ENCODE measurements around the gene ASS1. TPM values are rescaled to one million over a fixed set of nuclear protein-coding genes. Genes with fewer than 3 reads are reported as not detected.

The ASS1 gene
- total RNA-seq, 1 experiment from 2014 or later, result 83.0 TPM

DNA sequence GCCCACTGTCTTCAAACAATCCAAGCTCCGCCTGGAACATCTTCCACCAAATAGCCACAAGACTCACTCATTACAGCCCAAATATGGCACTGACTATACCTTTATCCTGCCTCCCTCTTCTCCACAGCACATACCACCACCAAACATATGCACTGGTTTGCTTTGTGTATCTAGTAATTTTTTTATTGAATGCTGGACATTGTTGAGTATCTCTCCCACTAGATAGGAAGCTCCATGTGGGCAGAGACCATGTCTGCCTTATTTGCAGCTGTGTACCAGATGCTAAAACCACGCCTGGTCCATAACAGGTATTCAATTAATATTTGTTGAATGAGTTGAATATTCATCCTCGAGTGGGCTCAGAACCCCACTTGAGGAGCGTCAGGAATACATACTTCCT is 67.4 kb downstream of the ASS1 start:
- Histone ChIP-seq H3K79me2 (ENCODE audit: low read length) (no peaks in the 10 kb centered on the region), H2AFZ (ENCODE audit: low read length) (no peak overlapping the region), H3K27me3 (ENCODE audit: low read length) (no peaks in the 10 kb centered on the region), H4K20me1 (ENCODE audit: low read length) (no peaks in the 10 kb centered on the region), H3K9ac (ENCODE audit: low read length) (no peak overlapping the region), H3K27ac (ENCODE audit: low read length) (no peak overlapping the region), H3K4me1 (ENCODE audit: insufficient read depth, low read length) (no peaks in the 10 kb centered on the region), H3F3A (ENCODE audit: low read length, unreplicated experiment) (no peaks in the 10 kb centered on the region), H3K9me2 (replicated peaks; ENCODE audit: low read length) (no peaks in the 10 kb centered on the region), H3K4me2 (ENCODE audit: low read length) (no peak overlapping the region), H3K9me3 (ENCODE audit: low read length) (no peaks in the 10 kb centered on the region), H3K36me3 (ENCODE audit: low read depth, low read length) (no peaks in the 10 kb centered on the region), H3K4me3 (ENCODE audit: low read length) (no peak overlapping the region)
- no peak for DNase-seq
- no peak for TF ChIP-seq EZH2 (IDR thresholded peaks at IDR 0.05; ENCODE audit: low read length, unreplicated experiment)
- no peak for TF ChIP-seq EZH2phosphoT487 (IDR thresholded peaks at IDR 0.05; ENCODE audit: borderline replicate concordance, low read length)
- TF ChIP-seq, protein P1, sequence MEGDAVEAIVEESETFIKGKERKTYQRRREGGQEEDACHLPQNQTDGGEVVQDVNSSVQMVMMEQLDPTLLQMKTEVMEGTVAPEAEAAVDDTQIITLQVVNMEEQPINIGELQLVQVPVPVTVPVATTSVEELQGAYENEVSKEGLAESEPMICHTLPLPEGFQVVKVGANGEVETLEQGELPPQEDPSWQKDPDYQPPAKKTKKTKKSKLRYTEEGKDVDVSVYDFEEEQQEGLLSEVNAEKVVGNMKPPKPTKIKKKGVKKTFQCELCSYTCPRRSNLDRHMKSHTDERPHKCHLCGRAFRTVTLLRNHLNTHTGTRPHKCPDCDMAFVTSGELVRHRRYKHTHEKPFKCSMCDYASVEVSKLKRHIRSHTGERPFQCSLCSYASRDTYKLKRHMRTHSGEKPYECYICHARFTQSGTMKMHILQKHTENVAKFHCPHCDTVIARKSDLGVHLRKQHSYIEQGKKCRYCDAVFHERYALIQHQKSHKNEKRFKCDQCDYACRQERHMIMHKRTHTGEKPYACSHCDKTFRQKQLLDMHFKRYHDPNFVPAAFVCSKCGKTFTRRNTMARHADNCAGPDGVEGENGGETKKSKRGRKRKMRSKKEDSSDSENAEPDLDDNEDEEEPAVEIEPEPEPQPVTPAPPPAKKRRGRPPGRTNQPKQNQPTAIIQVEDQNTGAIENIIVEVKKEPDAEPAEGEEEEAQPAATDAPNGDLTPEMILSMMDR (conservative IDR thresholded peaks at IDR 0.05; ENCODE audit: low read depth, low read length), result no peak
- intact Hi-C loops (cut with micrococcal nuclease), result no loop called here
- POLR2A ChIA-PET (ENCODE audit: unreplicated experiment), result no interaction called here
- ATAC-seq, result no peak
- CTCF ChIA-PET, result no interaction called here
- BruUV-seq (replicated peaks), result no TSS peak

- H3K79me2 ChIP-seq (ENCODE audit: low read length), result no peaks in the 10 kb centered on the region
- no peaks in the 10 kb centered on the region for H3K9me3 ChIP-seq (ENCODE audit: low read length)
- H3K36me3 ChIP-seq (ENCODE audit: low read depth, low read length), result no peaks in the 10 kb centered on the region
- no peaks in the 10 kb centered on the region for H3K27me3 ChIP-seq (ENCODE audit: low read length)
- DNase-seq, result no peak
- CTCF ChIA-PET, result no interaction called here
- POLR2A ChIA-PET (ENCODE audit: unreplicated experiment), result no interaction called here
- no peak for ATAC-seq
- no peaks in the 10 kb centered on the region for H3F3A ChIP-seq (ENCODE audit: low read length, unreplicated experiment)
- no peak overlapping the region for H3K4me2 ChIP-seq (ENCODE audit: low read length)
- H3K9me2 ChIP-seq (replicated peaks; ENCODE audit: low read length), result no peaks in the 10 kb centered on the region
- no peak overlapping the region for H3K9ac ChIP-seq (ENCODE audit: low read length)
- H3K4me3 ChIP-seq (ENCODE audit: low read length), result no peak overlapping the region
- H2AFZ ChIP-seq (ENCODE audit: low read length), result no peak overlapping the region
- no peak overlapping the region for H3K27ac ChIP-seq (ENCODE audit: low read length)
- TF ChIP-seq EZH2phosphoT487 (IDR thresholded peaks at IDR 0.05; ENCODE audit: borderline replicate concordance, low read length) (no peak), EZH2 (IDR thresholded peaks at IDR 0.05; ENCODE audit: low read length, unreplicated experiment) (no peak)
- TF ChIP-seq, protein P1 (conservative IDR thresholded peaks at IDR 0.05; ENCODE audit: low read depth, low read length), result no peak
- BruUV-seq (replicated peaks), result no TSS peak
- H4K20me1 ChIP-seq (ENCODE audit: low read length), result no peaks in the 10 kb centered on the region
- H3K4me1 ChIP-seq (ENCODE audit: insufficient read depth, low read length), result no peaks in the 10 kb centered on the region
- intact Hi-C loops (cut with micrococcal nuclease), result no loop called here
Measured at GRCh38 chr9:130513078-130513477, 68.3 kb downstream of the ASS1 start.

DNA sequence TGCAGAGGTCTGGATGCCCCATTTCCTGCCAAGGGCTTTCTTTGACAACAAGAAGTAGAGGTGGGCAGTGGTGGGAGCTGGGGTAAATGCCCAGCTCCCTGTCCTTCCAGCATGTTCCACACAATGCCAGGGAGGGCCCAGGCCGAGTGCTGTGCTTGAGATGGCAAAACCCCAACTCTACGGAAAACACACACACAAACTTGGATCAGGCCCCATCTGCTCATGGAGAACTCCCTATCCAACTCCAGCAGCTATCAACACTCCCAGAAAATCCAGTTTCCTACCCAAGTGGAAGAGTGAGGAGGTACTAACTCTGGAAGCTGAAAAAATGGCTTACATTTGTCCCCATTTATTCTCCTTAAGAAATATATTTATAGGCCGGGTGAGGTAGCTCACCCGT is 73.5 kb downstream of the ASS1 start:
- H3K4me1 ChIP-seq (ENCODE audit: insufficient read depth, low read length), result no peaks in the 10 kb centered on the region
- H4K20me1 ChIP-seq (ENCODE audit: low read length), result no peaks in the 10 kb centered on the region
- TF ChIP-seq EZH2 (IDR thresholded peaks at IDR 0.05; ENCODE audit: low read length, unreplicated experiment), result no peak
- TF ChIP-seq, protein P1 (conservative IDR thresholded peaks at IDR 0.05; ENCODE audit: low read depth, low read length), result no peak
- no peak for TF ChIP-seq EZH2phosphoT487 (IDR thresholded peaks at IDR 0.05; ENCODE audit: borderline replicate concordance, low read length)
- CTCF ChIA-PET, result no interaction called here
- H3K4me3 ChIP-seq (ENCODE audit: low read length), result no peak overlapping the region
- no peak for ATAC-seq
- H3F3A ChIP-seq (ENCODE audit: low read length, unreplicated experiment), result no peaks in the 10 kb centered on the region
- no peak for DNase-seq
- no peaks in the 10 kb centered on the region for H3K27me3 ChIP-seq (ENCODE audit: low read length)
- no peaks in the 10 kb centered on the region for H3K79me2 ChIP-seq (ENCODE audit: low read length)
- BruUV-seq (replicated peaks), result no TSS peak
- no peak overlapping the region for H3K27ac ChIP-seq (ENCODE audit: low read length)
- H3K9ac ChIP-seq (ENCODE audit: low read length), result no peak overlapping the region
- no peaks in the 10 kb centered on the region for H3K36me3 ChIP-seq (ENCODE audit: low read depth, low read length)
- H2AFZ ChIP-seq (ENCODE audit: low read length), result no peak overlapping the region
- POLR2A ChIA-PET (ENCODE audit: unreplicated experiment), result no interaction called here
- no peak overlapping the region for H3K4me2 ChIP-seq (ENCODE audit: low read length)
- H3K9me3 ChIP-seq (ENCODE audit: low read length), result no peaks in the 10 kb centered on the region
- H3K9me2 ChIP-seq (replicated peaks; ENCODE audit: low read length), result no peaks in the 10 kb centered on the region
- intact Hi-C loops (cut with micrococcal nuclease), result no loop called here
